HG03064 (cell line): ENCODE measurements around the gene PKD2.
"Not testable (repeated sequence)": the region's sequence is repeated elsewhere in the genome, so short reads cannot be mapped to it uniquely, and the experiment has no call there.

Experiments used
- ATAC-seq: cut with Tn5 transposase; IDR thresholded peaks from one replicate; pipeline ENCODE4 v1.9.1; 2021; ENCODE audit warnings: low read depth; ENCODE audit not compliant: unreplicated experiment

The PKD2 gene

DNA sequence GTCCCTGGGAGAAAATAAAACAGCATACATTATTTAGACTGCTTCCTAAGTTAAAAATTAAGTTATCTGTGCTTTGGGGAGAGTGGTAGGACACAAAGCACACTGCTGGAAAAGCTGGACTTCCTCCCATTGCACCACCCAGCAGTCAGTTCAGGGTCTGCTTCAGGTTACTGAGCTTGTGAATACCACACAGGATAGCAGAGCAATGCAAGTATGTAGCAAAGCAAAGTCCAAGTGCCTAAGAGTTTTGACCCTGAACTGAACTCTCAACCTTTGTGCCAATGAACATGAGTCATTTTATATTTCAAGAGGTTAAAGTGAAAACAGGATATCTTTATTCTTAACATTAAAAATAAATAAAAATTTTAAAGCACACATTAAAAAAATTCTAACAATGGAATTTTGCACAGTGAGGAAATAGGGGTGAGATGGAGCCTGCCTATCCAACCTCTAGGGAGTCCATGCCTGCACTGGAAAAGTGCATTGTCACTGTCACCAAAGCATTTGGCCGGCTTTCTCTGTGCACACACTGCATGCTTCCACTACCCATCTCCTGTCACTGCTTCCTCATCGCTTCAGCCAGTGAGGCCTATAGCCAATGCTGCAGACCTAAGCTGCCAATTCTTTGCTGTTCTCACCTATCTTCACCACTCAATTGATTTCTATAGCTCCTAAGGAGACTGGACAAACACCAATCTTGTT lies 100.1 kb downstream of the PKD2 start:
- ATAC-seq, result no peak

DNA sequence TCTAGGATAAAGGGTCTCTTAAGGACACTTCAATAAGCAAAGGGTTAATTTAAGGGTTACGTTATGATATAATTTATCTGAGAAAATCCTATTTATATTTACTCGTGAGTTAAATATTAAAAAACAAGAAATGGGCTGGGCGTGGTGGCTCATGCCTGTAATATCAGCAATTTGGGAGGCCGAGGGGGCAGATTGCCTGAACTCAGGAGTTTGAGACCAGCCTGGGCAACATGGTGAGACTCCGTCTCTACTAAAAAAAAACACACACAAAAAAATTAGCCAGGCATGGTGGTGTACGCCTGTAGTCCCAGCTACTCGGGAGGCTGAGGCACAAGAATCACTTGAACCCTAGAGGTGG lies 100.7 kb downstream of the PKD2 start:
- not testable (repeated sequence) for ATAC-seq

DNA sequence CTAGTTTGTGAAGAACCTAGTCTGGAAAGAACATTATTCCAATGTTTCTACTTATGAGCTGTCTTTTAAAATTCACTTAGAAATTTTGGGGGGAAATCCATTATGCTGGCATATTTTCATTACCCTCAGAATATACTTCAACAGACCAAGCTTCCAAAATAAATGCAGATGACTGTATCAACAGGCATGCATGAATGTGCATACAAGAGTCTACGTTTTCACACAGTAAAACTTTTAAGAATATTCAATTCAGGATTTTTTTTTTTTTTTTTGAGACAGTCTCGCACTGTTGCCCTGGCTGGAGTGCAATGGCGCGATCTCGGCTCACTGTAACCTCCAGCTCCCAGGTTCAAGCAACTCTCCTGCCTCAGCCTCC lies 101.3 kb downstream of the PKD2 start:
- ATAC-seq, result no peak

DNA sequence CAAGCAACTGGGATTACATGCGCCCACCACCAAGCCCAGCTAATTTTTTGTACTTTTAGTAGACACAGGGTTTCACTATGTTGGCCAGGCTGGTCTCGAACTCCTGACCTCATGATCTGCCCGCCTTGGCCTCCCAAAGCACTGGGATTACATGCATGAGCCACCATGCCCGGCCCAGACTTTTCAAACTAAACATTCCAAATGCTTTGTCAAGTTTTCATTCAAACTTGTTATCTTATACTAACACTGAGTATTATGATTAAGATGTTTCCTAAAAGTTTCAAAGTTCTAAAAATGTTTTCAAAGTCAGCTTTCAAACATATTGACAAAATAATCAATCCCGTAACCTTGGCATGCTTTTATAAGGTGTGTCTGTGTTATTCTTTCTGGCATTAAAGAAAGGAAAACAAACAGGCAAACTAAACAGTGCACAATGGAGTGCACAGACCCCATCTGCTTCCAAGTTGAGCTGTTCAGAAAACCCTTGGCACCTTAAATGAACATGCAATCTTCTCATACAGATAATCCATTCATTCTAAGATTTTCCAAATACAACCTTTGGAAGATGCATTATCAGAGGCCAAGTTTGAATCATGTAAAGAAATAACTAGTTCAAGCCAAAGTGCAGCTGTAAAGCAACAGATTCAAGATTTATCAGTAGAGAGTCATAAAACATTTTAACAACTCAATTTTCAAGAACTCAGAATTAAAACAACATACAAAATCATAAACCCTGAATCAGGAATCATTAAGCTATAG lies 101.9 kb downstream of the PKD2 start:
- no peak for ATAC-seq

DNA sequence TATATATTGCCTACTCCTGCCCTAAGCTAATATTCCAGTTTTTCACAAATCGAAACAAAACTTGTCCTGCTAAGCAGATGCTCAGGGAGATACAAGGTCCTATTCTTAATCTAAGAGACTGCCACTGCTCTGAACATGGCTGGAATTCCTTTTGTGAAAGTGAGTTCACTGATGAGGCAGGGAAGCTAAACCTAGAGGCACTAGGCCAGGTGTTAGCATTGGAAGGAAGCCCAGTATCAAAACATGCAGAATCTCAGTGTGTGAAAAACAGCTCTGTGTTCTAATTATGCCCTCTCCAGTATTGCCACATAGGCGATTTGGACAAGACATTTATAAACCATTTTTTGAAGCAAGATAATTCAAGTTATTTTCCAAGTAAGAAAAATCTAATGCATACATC lies 103.4 kb downstream of the PKD2 start:
- ATAC-seq, result no peak

DNA sequence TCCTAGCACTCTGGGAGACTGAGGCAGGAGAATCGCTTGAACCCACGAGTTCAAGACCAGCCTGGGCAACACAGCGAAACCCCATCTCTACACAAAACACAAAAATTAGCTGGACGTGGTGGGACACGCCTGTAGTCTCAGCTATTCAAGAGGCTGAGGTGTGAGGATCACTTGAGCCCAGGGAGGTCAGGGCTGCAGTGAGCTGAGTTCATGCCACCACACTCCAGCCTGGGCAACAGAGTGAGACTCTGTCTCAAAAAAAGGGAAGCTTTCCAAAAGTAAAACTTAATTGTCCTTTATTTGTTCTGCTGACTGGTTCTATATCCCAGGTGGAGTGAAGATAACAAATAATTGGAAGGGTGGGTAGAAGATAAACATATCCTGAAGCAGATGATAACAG lies 105.4 kb downstream of the PKD2 start:
- no peak for ATAC-seq

DNA sequence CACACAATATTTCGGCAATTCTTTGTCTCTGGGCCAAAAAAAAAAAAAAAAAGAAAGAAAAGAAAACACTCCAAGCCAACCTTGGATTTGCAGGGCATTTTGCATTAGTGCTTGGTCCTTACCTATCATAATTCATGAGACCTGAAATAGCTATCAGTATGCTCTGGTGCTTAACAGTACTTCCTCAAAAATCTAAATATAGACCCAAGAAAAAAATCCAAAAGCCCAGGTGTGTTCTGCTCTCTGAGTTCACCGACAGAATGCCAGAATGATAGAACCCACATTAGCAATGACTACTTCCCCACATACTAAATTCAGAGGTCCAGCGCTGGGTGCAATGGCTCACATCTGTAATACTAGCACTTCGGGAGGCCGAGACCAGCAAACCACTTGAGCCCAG lies 108.2 kb downstream of the PKD2 start:
- no peak for ATAC-seq

DNA sequence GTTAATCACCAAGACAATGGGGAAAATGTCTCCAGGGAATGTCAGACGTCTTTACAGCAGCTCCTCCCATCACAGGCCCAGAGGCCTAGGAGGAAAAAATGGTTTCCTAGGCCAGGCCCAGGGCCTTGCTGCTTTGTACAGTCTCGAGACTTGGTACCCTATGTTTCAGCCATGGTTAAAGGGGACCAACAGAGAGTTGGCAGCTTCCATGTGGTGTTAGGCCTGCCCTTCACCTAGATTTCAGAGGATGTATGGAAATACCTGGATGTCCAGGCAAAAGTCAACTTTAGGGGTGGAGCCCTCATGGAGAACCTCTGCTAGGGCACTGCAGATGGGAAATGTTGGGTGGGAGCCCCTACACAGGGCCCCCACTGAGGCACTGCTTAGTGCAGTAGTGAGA lies 112.5 kb downstream of the PKD2 start:
- no peak for ATAC-seq

DNA sequence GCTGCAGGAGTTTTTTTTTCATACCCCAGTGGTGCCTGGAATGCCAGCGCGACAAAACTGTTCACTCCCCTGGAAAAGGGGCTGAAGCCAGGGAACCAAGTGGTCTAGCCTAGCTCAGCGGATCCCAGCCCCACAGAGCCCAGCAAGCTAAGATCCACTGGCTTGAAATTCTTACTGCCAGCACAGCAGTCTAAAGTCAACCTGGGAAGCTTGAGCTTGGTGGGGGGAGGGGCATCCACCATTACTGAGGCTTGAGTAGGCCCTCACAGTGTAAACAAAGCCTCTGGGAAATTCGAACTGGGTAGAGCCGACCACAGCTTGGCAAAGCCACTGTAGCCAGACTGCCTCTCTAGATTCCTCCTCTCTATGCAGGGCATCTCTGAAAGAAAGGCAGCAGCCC lies 114.8 kb downstream of the PKD2 start:
- ATAC-seq, result not testable (repeated sequence)
